AG08395 (cell line): Measurements from ENCODE around the gene NOP14.
"Not testable (repeated sequence)": the region's sequence is repeated elsewhere in the genome, so short reads cannot be mapped to it uniquely, and the experiment has no call there.

Experiments used
- DNase-seq: peaks from one replicate; pipeline ENCODE4 v3.0.0; 2012; ENCODE audit warnings: mixed read lengths, low spot score

NOP14 gene

GRCh38 chr4:2961811-2962441, 1.3 kb downstream of the NOP14 start:
- no peak for DNase-seq

- no peak for DNase-seq
Observed at GRCh38 chr4:2961421-2961810, 1.8 kb downstream of the NOP14 start.

GRCh38 chr4:2960450-2960849, 2.8 kb downstream of the NOP14 start:
- not testable (repeated sequence) for DNase-seq

GRCh38 chr4:2958446-2958845, 4.8 kb downstream of the NOP14 start:
- peak; percentile 45 for DNase-seq

- DNase-seq, result not testable (repeated sequence)
Observed at GRCh38 chr4:2955186-2956044, 7.8 kb downstream of the NOP14 start.

- no peak for DNase-seq
Observed at GRCh38 chr4:2954358-2955185, 8.6 kb downstream of the NOP14 start.

- no peak for DNase-seq
Observed at GRCh38 chr4:2953496-2953895, 9.7 kb downstream of the NOP14 start.

GRCh38 chr4:2950221-2950989, 12.8 kb downstream of the NOP14 start:
- DNase-seq, result no peak

GRCh38 chr4:2949782-2950125, 13.5 kb downstream of the NOP14 start:
- DNase-seq, result no peak

- peak; percentile 52 for DNase-seq
Observed at GRCh38 chr4:2948895-2949781, 14.1 kb downstream of the NOP14 start.

- no peak for DNase-seq
Observed at GRCh38 chr4:2947926-2948325, 15.3 kb downstream of the NOP14 start.

- no peak for DNase-seq
Observed at GRCh38 chr4:2946812-2947600, 16.2 kb downstream of the NOP14 start.

GRCh38 chr4:2945619-2946604, 17.3 kb downstream of the NOP14 start:
- not testable (repeated sequence) for DNase-seq

- no peak for DNase-seq
Observed at GRCh38 chr4:2944586-2945526, 18.4 kb downstream of the NOP14 start.

GRCh38 chr4:2944091-2944482, 19.1 kb downstream of the NOP14 start:
- no peak for DNase-seq

- no peak for DNase-seq
Observed at GRCh38 chr4:2943364-2944090, 19.7 kb downstream of the NOP14 start.
